ENCODE data around the gene SLA2.

Gene SLA2

DNA sequence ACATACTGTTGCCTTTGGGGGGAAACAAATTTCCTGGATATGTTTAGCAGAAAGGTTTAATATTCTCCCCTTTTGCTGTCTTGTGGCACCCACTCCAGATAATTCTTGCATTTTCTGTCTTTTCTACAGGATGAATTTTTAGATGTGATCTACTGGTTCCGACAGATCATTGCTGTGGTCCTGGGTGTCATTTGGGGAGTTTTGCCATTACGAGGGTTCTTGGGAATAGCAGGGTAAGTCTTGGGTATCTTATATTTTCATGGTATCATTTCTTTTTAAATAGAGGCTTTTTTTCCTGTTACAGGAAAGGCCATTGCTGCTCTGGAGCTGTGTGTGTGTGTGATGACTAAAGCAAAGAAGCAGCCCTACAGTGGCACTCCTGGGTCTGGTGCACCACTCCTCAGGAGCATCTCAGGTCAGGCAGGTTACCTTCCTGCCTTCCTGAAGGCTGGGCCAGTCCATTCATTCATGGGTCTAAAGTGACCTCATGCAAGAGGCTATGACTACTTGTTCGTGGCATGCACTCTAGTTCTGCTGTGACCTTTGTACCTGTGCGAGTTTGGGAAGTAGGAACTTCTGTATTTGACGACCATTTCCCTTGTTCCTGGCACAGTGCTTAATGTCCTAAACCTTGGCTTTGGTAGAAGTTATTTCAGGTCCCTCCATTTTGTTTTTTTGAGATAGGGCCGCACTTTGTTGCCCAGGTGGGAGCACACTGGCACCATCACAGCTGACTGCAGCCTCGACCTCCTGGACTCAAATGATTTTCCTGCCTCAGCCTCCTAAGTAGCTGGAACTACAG, 38.2 kb downstream of the SLA2 start:
- DNase-seq = no peak

DNA sequence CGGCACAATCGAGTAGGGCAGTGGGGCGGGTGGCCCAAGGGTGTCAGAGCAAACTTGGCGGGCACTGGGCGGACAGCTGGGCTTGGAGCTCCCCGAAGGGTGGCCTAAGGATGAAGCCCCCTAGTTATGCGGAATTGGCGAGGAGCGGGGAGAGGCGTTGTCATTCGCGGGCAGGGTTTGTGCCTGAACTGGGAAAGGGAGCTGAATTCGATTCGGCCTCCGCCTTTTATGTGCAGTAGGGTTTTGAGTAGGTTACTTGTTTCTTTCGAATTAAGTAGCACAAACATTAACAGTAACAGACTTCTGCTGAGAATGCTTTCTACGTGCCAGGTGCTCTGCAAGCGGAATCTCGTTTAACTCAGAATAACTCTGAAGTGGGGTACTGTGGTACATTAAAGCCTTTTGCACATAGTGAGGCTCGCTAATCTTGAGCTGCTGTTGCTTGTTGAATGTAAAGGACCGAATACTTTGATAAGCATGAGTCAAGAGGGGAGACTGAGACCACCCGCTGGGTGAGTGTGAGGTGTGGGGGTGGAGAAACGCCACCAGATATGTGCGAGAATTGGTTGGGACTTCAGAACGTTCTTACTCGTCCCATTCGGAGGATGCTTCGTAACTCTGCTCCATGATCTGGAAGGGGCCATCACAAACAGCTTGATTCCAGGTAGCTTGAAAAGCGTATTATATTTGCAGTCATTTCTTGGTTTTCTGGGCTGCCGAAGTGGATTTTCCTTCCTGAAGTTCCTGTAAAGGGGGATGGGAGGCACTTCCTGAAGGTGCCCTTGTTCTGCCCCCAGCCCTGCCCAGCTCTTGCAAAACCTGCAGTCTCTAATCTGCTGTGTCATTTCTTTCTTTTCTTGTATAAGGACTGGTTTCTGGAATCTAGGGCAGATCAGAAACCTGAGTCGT, 39.6 kb downstream of the SLA2 start:
- DNase-seq = no peak

DNA sequence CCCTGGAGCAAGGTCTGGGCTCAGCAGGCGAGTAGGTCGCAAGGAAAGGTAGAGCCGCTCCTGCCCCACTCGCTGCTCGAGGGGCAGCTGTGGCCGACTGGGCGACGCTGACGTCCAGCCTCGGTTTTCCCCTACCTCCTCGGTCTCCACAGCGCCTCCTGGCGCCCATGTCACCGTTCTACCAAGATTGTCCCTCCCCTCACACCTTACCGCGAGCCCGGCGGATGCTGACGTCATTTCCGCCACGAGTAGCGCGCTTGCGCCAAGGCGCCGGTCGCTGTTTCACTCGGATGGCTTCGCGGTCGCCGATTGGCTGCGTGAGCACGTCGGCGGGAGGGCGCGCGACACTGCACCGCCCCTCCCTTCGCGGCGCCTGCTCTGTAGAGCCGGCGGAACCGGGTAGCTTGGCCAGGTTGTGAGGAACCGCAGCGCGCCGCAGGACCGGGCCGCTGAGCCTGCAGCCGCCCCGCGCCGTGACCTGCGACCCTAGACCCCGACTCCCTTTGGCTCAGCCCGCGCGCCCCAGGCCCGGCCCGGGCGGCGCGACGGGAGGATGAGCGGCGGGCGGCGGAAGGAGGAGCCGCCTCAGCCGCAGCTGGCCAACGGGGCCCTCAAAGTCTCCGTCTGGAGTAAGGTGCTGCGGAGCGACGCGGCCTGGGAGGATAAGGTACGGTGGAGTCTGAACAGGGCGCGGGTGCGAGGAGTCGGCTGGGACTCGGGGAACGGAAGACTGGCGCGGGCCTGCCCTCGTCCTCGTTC, 40.4 kb downstream of the SLA2 start, which contains the start of gene RAB5IF:
RAB5IF (plus strand) TSS at position 381 of the 759 bp plus-strand sequence; CDS start at position 554, 173 bp downstream.
- peak; percentile 99 for DNase-seq

DNA sequence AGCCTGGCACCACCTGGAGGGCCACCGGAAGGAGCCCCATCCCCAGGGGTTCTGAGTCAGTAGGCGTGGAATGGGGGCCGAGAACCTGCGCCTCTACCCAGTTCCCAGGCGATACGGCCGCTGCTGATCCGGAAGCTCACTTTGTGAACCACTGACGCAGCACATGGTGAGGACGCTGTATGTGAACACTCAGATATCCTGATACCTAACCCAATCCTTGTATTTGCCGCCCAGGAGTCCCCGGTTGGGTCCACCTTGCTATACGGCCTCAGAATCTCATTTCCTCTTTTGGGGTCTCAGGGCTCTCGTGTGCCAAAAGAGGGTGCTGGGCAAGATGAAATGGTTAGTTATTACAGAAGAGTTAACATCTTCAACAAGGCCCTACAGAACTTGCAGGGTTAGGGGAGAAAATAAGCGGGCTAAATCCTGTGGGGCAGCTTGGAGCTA, 41.0 kb downstream of the SLA2 start:
- DNase-seq = no peak

DNA sequence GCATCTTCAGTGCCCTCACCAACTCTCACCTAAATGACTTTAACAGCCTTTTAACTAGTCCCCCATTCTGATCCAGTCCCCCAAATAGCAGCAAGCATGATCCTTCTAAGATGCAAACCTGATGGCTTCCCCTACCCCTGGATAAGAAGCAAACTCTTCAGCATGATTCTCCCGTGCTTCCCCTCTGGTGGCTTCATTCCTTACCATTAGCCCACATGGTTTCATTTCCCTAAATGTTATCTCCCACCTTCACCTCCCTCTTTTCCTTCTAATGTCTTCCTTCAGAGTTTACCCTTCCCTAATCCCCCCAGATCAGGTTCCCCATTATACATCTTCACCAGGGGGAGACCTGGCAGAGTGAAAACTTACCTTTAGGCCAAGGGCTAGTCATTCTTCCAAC, 44.5 kb downstream of the SLA2 start:
- no peak for DNase-seq

DNA sequence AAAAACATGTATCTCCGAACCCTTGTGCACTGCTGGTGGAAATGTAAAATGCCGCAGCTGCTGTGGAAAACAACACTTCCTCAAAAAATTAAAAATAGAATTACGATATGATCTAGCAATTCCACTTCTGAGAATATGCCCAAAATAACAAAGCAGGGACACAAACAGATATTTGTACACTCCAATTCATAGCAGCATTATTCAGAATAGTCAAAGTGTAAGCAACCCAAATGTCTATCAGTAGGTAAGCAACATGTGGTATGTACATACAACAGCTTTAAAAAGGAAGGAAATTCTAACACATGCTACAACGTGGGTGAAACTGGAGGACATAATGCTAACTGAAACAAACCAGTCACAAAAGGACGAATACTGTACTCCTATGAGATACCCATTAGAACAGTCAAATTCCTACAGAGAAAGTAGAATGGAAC, 46.1 kb downstream of the SLA2 start:
- DNase-seq = no peak

DNA sequence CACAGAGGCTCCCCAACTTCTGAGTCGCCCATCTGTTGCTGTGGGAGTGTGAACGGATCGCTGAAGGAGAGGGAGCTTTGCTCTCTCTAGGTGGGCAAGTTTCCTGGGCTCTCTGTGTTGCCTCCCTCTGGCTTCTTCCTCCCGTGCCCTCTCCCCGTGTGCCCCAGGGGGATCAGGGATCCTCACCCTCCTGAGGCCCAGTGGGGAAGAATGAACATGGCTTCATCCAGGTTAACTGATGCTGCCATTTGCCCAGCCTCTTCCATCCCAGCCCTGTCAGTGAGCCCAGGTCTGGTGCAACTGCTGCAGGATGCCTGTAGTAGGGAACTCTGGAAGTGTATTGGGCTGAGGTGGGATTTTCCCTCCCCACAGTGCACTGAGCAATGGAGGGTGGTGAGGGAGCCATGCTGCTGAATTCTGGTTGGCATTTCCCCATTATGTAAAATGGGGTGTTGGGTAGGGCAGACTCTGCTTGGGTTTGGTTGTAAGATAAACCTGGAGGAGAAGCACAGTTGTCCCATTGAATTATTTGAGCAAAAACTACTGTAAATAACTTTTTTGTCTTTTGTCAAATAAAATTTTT, 52.6 kb downstream of the SLA2 start:
- no peak for DNase-seq

DNA sequence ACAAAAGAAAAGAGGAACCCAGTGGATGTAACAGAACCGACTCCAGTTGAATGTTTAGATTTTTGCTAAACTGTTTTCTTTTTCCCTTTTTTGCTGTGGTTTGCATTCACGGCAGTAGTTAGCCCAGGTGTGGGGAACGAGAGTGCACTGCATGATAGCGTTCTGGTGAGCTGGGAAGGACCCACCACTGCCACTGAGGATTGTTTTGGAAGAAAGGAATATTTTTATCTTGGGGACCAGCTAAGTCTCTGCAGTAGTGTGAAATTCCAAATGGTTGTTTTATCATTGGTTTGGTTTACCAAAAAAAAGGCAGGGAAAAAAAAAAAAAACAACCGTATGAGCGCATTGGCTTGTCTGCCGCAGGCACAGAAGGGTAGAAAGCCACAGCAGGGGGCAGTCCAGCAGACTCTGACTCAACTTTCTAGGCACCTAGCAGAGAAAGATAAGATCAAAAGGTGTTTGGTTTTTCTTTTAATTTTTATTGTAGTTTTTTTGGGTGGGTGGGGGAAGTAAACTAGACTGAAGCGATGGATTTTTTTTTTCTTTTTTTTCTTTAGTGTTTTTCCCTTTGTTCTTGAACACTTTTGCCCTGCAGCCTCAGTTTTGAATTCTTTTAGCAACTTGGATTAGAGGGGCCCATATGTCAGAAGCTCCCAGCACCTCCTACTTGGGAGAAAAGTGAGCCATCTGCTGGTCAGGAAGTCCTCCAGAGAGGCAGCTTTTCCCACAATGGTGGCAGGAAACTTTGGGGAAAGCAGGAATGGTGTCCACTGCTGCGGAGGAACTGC, 53.9 kb downstream of the SLA2 start:
- DNase-seq = no peak

DNA sequence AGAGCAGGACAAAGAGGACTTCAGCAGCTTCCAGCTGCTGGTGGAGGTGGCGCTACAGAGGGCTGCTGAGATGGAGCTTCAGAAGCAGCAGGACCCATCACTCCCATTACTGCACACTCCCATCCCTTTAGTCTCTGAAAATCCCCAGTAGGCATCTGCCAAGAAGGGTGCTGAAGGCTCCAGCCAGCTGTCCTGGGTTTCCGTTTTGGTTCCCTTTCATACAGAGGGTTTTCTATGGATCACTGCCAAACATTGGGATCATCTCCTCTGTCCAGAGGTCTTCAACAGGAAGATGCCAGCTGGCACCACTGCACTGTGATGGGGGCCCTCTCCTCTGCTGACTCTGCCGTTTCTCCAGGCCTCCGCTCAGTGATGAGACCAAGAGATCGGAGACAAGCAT, 54.7 kb downstream of the SLA2 start:
- DNase-seq = no peak

DNA sequence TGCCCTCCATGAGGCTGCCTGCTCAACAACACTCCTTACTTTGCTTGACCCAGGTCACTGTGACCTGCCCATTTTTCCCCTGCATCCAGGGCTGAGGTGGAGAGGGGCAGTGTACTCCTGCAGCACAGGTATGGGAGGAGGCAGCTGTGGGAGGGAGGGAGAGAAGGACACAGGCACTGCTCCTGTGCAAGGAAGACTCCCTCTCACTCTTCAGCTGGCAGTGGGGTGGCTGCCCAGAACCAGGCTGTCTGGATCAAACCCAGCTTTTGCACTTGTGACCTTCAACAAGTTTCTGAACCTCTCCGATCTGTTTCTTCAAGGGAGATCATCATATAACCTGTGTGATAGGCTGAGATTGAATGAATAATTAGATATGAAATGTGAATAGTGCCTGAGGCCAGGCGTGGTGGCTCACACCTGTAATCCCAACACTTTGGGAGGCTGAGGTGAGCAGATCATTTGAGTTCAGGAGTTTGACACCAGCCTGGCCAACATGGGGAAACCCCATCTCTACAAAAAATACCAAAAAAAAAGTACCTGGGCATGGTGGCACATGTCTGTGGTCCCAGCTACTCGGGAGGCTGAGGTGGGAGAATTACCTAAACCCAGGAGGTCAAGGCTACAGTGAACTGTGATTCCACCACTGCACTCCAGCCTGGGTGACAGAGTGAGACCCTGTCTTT, 58.5 kb downstream of the SLA2 start:
- no peak for DNase-seq

DNA sequence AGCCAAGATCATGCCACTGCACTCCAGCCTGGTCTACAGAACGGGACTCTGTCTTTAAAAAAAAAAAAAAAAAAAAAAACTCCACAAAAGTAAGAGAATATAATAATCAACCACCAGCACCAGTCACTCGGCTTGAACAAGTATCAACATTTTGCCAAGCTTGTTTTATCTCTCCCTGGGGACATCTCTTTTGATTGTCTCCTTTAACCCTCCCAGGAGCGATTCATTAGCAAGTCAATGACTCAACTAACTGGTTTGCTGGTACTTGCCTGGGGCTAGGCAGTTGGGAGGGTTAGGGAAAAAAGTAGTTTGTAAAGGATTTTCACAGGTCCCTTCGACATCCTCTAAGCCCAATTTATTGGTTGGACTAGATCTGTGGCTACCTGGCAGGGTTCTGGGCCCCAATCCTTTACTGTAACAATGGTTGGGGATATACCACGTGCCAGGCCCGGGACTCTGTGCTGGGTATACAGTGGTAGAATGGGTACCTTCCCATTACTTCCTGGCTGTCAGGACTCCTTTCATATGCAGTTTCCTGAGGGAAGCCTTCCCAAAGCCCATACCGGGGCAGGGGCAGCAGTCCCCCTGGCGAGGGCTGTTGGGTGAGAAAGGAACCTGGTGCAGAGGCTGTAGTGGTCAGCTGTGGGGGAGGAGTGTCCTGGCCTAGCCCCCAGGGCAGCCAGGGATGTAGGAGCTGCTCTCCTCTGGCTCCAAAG, 60.4 kb downstream of the SLA2 start:
- DNase-seq = no peak

DNA sequence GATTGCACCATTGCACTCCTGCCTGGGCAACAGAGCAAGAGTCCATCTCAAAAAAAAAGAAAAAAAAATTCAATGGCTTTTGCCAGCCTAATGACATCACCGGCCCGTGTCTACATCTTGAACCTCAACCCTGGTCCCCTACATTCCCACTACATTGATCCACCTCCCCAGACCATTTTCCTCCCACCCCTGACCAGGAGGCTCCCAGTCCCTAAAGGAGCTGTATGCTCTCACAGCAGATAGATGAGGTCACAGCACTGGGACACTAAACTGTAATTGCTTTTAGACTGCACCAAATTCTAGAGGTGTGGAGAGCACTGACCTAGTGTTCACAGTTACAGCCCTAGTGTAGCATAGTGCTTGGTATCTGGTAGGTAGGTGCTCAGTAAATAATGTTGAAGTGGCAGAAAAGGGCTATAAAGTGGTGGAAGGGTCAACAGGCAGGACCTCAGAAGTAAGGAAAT, 61.9 kb downstream of the SLA2 start:
- no peak for DNase-seq

DNA sequence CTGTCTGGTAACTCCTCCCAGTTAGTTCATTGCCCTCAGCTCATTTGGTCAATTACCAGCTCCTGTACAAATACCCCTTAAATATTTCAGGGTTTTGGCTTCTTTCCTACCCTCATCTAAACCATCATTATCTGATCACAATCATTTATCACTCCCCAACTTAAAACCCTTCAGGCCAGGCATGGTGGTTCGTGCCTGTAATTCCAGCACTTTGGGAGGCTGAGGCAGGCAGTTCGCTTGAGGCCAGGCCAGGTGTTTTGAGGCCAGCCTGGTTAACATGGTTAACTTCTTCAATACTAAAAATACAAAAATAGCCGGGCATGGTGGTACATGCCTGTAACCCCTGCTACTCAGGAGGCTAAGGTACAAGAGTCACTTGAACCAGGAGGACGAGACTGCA, 63.2 kb downstream of the SLA2 start:
- no peak for DNase-seq

DNA sequence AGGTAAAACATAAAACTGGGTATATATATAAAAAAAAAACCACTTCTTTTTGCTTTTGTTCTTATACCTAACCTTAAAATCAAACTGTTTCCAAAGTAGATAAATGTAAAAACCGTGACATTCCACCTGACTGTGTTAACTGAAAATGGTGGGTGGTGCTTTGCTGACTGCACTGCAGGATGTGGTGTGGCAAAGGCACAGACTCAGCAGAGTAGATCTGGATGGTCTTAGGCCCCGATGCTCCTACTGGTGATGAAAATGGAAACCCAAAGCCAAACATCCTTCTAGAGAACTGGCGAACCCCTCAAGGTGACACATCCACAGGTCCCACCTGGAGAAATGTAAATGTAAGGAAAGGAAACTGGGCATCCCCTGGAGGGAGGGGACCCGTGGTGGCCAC, 63.7 kb downstream of the SLA2 start:
- DNase-seq = no peak

DNA sequence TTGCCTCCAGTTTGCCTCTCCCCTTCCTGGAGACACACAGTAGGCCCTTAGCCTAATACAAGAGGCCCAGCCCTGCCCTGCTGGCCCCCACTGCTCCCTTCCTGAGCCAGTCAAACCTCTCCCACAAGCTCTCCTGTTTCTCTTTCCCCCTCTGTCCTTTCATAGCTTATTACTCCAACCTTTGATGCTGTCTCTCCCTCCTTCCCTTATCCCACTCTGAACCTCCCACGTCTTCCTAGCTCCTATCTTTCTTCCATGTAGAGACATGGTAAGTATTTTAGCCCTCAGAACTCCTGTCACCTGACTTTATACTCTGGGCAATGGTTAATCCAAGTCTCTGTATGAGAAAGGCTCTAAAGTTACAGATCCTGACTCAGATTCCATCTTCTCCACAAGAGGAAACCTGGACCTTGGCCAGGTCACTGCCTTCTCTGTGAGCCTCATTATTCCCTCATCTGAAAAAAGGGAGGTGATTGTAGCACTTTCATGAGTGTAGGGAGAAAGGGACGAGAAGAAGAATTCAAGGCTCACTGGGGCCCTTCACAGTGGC, 65.9 kb downstream of the SLA2 start:
- DNase-seq = no peak

DNA sequence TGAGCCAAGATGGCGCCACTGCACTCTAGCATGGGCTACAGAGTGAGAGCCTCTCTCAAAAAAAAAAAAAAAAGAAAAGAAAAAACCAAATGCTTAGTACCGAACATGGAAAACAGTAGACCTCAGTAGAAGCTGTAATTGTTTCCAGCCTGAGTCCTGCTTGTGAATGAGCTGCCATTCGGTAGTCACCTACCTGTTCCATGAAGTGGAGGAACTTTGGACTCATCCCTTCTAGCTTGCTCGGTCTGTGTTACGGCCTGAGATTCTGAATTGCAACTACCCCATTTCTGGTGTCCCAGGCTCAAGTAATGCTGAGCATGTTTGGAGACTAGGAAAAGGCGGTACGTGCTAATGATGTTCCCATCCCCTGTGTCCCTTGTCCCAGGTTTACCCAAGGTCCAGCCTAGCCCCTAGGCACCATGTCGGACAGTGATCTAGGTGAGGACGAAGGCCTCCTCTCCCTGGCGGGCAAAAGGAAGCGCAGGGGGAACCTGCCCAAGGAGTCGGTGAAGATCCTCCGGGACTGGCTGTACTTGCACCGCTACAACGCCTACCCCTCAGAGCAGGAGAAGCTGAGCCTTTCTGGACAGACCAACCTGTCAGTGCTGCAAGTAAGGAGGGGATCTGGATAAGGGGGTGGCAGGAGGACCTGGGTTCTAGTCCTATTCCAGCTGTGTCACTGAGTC, 67.5 kb downstream of the SLA2 start:
- no peak for DNase-seq

DNA sequence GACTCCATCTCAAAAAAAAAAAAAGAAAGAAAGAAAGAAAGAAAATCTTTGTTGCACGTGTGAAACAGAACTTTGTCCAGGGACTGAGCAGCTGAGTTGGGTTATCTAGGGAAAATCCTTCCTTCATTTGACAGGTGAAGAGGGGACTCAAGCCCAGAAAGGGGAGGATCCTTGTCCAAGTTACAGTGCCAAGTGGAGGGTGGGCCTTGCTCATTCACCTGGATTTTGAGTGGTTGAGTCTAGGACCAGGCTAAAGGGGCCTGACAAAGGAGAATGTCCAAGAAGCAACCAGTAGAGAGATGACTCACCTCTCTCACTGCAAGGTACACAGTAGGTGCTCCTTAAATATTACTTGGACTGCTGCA, 69.9 kb downstream of the SLA2 start:
- no peak for DNase-seq

DNA sequence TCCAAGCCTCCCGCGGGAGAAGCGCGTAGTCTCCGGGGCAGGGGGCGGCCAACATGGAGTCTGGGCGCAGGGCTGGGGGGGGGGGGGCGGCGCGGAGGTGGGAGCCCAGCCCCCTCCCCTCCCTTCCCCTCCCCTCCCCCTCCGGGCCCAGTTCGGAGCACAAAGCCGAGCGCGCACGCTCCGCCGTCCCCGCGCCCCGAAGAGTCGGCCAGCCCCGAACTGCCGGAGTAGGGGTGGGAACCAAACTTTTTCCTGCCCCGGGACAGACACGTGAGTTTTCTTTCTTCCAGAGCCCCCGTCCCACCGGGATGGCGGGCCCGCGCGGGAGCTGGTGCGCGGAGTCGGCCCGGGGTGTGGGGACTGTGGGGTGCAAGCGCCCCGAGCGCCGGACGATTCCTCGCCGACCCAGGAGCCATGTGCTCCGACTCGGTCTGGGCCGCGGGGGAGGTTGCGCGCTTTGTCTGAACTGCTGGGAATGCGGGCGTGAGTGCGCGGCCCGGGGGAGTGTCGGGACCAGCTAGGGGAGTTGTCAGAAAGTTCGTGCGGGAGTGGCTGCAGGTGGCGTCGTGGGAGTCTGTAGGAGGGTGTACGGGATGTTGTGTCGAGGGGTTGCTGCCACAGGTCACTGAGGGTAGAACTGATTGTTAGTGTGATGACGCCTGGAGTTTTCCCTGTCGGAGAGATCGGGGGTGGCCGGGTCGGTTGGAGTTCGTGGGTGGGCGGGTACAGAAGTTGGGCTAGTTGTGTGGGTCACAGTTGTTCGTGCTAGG, 71.4 kb downstream of the SLA2 start:
- peak; percentile 67 for DNase-seq

All from left hindlimb (tissue), 1 donor.